Activated CD4-positive, alpha-beta T cell treated with anti-CD3 and anti-CD28 coated beads for 24 hours (primary cell): ENCODE measurements around the gene ATG16L1.

Experiments
- DNase-seq, 2 donors: peaks; one replicate each; pipeline ENCODE4 v3.0.0-alpha.2; 2020; ENCODE audit warnings: low read depth in 2 of 2

The ATG16L1 gene

DNA sequence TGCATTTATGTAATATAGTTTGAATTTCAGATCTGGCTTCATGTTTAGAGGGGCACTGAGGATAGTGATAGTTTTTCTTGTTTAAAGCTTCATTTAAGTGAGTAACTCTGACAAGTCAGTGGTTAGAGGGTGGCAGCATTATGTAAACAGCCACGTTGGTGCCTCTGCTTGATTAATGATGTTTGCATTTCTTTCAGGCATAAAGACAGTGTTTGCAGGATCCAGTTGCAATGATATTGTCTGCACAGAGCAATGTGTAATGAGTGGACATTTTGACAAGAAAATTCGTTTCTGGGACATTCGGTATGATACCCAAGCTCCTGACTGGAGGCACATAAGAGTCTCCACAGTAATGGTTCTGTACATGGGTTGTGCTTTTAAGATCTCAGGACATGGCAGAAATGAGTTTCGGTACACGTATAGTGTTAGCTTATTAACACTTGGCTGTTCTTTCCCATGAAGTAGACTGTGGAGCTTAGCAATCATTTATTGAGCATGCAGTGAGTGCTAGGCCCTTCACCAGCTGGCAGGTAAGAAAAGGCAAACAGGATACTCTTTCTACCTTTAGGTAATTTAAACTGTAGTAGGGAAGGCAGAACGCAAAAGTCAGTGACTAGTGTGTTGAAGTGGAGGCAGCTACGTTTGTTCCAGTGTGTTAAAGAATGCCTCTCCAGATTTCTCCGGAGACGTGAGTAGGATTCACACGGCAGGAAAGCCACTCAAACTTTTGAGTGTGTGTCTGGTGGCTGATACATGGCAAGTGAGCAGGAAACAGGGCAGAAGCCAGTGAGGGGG is 38.8 kb downstream of the ATG16L1 start:
- no peak for DNase-seq

DNA sequence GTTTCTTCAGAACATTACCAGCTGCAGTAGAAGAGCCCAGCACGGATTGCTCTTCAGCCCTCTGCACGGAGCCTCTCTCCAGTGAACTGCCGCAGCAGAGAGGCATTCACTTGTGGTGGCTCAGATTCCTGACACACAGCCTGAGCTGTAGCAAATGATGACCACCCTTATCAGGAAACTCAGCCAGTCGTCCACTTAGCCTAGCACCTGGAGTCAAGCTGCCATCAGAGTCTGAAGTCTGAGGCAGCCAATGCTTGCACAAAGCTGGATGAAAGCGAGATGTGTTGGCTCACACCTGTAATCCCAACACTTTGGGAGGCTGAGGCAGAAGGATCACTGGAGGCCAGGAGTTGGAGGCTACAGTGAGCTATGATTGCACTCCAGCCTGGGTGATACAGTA is 44.4 kb downstream of the ATG16L1 start:
- DNase-seq, result no peak

DNA sequence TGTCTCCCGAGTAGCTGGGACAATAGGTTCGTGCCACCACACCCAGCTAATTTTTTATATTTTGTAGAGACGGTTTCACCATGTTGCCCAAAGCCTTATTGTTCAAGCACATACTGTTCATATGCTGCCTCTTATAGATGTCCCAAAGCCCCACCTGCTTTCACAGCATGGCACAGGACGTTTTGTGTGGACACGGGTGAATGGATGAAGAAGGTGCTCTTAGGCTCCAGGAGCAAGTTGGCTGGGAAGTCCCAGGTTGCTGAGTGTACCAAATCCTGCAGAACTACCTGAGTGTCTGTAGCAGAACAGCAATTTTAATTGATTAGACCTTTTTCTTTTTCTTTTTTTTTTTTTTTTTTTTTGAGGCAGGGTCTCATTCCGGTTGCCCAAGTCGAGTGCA is 45.6 kb downstream of the ATG16L1 start:
- no peak for DNase-seq

DNA sequence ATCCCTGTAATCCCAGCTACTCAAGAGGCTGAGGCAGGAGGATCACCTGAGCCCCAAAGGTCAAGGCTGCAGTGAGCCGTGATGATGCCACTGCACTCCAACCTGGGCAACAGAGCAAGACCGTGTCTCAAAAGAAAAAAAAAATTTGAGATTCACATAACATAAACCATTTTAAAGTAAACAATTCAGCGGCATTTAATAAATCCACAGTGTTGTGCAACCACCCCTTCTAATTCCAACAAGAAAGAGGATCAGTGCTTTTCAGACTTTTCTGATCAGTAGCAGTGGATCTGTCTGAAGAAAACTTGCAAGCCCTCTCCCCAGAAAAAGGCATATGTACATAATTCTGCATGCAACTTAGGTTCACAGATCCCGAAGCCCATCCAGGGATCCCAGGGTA is 48.9 kb downstream of the ATG16L1 start:
- no peak for DNase-seq

DNA sequence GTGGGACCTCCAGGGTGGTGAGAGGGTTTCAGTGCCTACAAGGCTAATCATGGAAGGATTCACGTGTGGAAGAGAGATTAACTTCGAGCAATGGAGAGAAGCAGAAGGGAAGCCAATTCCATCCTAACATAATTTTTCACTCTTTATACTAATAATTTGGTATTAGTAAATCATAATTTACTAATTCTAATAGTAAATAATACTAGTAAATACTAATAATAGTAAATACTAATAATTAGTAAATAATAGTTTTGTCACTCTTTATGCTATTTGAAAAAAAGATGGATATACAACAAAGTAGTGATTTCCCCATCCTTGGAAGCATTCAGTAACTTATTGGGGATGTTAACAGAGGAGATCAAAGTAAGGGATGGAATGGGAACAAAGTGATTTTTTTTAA is 49.8 kb downstream of the ATG16L1 start:
- DNase-seq, result no peak

DNA sequence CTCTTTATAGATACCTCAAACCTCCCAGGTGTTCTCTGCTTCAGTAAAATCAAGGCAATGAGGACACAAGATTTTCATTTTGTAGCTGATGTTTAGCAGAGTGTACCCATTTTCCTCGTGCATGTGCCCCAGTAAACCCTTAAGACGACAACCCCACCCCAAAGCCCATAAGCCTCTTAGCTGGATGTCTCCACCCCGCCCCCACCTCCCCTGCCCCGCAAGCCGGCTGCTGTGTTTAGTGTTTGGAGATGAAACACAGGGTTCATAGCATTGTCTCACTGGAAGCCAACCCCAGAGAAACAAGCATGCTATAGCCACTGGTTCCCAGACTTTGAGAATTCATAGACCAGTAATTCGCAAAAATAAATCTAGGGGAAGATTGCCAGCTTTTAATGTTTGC is 50.3 kb downstream of the ATG16L1 start:
- no peak for DNase-seq

DNA sequence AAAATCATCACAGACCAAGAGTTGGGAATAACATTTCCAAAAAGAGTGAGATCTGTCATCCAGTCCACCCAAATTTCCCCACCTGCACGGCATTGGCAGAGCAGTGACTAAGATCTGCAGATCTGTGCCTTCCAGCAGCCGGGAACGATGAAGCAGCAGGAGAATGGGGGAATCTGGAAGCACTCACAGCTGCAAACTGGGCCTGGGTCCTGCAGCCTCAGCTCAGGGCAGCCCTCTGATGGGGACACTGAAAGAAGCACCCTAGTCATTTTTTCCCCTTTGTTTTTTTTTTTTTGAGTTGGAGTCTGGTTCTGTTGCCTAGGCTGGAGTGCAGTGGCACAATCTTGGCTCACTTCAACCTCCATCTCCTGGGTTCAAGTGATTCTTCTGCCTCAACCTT is 51.8 kb downstream of the ATG16L1 start:
- no peak for DNase-seq

DNA sequence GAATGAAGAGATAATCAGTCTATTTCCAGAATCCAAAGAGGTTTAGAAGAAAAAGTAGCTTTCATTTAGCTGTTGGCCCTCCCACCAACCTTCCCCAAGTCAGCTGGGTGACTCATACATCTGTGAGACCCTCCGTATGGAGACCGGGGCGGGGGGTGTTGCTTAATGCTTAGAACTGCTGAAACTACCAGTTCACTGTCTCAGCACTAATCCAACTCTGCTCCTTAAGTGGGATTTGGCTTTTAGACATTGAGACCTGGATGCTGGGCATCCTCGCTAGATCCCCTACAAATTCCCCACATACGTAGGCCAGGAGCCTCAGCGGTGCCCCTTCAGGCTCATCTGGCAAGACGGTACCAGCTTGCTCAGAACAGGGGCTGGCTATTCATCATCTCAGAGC is 56.1 kb downstream of the ATG16L1 start, which contains the start of gene SAG:
Gene SAG, plus strand, starts transcription at position 252 of the 400 bp plus-strand sequence. CDS start 1,374 bp downstream, outside the sequence.
- DNase-seq, result no peak

DNA sequence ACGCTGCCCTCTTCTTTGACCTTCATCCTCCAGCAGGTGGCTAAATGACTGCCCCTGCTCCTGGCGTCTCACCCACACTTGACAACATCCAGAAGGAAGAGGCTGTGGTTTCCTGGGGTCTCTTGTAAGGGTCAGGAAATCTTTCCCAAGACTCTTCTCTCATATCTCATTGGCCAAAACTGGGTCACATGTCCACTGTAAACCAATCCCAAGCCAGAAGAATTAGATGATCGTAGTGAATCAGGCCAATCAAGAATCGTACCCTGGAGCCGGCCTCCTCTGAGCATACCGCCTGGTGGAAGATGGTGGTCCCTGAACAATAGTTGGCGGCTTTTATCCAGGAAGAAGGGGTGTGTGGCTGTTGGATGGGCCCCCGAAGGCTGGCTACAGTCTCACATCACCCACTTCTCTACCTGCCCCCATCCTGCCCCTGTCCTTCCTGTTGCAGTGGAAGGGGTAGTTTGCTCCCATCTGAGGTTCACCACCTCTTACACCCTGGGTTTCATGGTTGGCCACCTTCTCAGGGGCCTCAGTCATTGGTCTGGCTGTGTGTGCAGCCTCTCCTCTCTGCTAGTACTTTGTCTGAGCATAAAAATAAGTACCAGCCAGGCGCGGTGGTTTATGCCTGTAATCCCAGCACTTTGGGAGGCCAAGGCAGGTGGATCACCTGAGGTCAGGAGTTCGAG is 59.9 kb downstream of the ATG16L1 start:
- DNase-seq, result no peak

DNA sequence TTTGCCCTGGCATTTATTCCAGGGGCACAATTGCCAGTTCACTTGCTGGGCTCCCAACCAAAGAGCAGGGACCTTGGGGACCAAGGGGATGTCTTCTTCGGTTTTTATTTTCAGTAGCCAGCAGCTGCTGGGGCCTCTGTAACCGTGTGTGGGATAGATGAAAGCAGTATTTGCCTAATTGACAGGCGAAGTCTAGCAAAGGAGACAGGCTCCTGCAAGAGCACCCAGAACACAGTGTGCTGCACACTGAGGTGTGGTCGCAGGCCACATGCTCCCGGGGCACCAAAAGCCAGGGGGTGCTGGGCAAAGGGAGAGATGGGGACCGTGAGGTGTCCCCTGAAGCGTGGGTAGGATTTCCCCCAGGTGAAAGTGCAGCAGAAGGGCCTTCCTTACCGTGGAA is 61.4 kb downstream of the ATG16L1 start:
- no peak for DNase-seq

DNA sequence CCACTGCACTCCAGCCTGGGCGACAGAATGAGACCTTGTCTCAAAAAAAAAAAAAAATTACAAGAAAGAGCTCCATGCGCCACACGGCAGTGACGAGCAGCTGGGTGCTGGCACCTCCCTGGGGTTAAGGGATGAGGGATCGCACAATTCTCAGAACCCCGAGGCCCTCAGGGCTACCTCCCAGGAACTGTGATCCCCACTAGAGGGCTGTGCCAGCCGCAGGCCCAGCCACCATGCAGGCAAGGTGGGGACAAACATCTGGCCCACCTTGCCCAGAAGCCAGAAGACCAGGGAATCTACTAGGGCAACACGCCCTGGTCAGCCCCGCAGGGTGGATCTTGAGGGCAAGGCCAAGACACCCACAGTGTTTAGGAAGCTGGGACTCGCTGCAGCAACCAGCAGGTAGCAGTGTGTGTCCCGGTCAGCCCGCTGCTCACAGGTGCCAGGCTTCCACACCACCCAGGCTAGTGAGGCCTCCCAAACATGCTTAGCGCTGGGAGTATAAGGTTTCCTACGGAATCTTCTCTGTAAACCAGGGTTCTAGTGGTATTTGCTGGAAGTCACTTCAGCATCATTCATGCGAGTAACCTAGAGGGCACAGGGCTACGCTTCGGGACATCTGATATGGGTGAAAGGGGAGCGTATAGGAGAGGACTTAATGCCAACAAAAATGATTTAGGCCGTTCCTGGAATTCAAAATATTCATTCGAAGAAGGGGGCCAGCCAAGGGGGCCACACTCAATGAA is 62.9 kb downstream of the ATG16L1 start:
- DNase-seq, result no peak

DNA sequence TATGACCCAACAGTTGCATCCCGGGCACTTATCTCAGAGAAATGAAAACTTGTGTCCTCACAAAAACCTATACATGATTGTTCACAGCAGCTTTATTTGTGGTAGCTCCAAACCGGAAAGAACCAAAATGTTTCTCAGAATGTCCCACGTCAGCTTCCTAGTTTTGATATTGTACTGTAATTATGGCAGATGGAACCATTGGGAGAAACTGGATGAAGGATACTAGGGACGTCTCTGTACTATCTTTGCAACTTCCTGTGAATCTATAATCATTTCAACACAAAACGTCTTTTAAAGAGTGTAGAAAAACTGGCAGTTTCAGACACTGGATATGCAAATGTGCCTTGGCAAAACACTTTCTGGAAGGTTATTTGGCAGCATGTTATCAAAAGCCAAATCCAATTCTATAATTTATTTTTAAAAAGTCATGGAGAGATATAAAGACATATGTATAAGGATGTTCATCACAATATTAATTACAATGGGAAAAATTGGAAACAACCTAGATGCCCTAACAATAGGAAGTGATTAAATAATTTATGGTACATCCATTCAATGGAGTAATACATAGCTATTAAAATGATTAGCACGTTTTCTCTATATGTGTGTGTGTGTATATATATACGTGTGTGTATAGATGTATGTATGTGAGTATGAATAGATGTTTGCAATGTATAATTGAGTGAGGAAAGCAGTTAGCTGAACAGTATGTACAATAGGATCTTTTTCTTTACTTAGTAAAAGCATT is 65.9 kb downstream of the ATG16L1 start:
- no peak for DNase-seq

DNA sequence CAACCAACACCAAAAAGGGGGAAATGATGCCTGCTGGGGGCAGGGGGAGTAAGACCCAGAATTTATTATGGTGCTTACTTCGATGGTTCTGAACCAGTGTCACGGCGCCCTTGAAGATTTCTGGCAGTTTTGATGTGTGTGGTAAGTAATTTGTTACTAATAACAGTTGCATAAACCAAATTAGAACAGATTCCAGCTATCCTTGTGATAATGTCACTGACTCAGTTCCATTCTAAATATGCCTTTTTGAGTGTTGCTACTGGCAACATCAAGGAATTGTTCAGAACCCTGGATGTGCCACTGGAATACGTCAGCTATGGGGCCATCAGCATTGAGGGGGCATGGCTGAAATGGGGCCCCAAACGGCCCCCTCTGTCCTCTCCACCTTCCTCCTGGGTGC is 67.8 kb downstream of the ATG16L1 start:
- no peak for DNase-seq

DNA sequence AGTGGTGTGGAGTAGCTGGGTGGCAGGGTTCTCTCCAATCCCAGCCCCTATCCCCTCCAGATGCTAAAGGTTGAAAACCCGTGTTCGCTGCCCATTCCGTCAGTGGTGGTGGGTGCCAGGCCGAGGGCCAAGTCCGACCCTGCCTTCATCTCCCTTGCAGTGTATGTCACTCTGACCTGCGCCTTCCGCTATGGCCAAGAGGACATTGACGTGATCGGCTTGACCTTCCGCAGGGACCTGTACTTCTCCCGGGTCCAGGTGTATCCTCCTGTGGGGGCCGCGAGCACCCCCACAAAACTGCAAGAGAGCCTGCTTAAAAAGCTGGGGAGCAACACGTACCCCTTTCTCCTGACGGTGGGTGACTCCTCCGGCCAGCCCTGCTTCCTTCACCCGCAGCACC is 69.0 kb downstream of the ATG16L1 start:
- no peak for DNase-seq

DNA sequence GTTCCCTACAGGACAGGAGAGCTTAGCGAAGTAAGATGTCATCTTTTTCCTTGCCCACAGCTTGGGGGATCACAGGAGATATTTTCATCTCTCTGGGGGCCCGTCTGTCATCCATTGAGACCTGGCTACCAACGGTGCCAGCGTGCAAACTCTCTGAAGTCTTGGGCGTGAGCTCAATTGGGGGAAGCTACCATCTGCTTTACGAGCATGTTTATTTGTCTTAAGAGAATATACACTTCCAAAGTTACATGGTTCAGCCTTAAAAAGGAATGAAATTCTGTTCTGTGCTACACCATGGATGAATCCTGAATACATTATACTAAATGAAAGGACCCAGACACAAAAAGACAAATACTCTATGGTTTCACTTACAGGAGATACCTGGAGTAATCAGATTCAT is 69.7 kb downstream of the ATG16L1 start:
- no peak for DNase-seq

DNA sequence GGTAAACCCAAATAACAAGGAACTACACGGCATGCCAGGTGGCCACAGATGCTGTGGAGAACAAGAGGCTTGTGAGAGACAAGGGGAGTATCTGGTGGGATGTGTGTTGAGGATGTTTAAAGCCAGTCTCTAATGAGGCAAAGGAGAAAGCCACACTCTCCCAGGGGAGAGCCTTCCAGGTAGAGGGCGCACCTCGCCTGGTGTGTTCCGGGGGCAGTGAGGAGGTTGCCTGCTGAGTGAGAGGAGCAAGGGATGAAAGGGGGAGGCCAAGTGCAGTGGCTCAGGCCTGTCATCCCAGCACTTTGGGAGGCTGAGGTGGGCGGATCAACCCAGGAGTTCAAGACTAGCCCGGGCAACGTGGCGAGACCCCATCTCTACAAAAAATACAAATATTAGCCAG is 72.4 kb downstream of the ATG16L1 start:
- no peak for DNase-seq

DNA sequence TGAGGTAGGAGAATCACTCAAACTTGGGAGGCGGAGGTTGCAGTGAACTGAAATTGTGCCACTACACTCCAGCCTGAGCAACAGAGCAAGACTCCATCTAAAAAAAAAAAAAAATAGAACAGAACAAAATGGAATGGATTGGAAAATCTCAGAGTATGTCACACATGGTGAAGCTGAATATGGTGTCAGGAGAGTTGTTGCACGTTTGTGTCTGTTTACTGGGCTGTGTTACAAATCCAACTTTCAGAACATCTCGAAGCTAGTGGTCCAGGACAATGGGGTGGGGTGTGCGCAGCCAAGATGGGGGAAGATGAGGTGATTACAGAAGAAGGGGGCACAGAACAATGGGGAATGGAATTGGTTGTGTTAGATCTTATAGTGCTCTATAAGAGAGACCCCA is 73.8 kb downstream of the ATG16L1 start:
- no peak for DNase-seq

DNA sequence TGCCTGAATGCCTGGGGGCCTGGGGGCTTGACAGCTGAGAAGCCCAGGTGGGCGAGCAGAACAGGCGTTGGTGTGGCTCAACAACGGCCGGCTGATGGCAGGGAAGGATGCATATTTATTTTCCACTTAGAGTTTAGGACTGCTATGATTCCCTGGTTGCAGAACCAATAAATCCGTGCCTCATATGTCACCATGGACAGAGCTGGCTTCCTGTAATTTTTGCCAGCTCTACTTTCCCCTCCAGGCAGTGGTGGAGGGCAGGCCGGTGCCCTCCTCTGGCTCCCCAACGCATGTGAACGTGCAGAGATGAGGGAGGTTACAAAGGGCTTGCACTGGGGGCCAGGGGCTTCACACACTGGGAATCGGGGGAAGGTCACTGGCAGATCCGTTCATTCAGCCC is 74.3 kb downstream of the ATG16L1 start:
- no peak for DNase-seq

DNA sequence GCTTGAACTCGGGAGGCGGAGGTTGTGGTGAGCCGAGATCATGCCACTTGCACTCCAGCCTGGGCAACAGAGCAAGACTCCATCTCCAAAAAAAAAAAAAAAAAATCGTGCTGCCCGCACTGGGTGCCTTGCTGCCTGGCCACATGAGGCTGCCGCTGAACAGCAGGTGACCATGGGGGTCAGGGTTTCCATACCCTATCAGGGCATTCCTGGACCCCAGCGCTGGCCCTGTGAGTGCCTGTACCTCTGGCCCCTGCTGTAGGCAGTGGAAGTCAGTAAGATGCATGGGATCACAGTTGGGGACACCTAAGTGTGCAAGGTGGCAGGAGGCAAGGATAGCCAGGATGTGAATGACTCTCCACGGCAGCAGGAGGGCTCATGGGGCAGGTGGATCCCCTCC is 75.0 kb downstream of the ATG16L1 start:
- no peak for DNase-seq

DNA sequence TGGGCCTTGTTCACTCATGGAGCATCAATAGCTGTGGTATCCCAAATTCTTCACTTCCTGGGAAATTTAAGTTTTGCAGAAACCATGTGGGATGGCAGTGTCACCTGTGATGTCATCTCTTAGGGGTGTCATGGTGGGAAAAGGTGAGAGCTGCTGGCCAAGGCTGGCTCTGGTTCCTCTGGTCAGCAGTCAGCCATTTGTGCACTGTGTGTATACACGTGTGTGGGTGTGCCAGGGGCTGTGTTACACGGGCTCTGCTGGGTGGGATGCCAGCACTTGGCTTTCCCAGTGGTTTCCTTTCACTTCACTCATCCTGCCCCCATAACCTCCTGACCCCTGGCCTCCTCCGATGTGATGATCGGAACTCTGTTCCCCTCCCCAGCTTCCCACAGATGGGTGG is 77.4 kb downstream of the ATG16L1 start:
- no peak for DNase-seq

DNA sequence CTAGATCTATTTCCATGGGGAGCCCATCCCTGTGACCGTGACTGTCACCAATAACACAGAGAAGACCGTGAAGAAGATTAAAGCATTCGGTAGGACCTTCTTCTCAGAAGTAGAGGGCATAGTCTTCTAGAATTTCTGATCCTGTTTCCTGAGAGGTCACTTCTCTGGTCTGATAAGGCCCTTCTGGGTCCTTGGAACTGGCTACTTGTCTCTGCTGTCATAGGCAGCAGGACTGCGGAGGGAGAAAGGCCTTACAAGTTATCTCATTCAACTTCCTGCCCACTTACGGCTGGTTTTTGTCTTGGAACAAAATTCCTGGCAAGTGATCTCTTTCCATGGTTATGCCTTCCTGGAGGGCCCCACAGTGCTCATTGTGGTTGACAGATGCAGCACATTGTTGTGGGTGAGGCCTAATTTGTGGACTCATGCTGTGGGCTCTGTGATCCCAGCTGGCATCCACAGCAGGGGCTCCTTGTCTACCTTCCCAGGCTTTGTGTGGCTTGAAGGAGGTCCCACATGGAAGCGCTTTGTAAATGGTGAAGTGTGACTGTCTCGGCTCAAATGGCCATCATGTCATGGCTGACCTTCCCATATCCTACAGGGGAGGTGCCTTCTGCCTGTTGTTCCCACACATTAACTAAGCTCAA is 78.1 kb downstream of the ATG16L1 start:
- no peak for DNase-seq

DNA sequence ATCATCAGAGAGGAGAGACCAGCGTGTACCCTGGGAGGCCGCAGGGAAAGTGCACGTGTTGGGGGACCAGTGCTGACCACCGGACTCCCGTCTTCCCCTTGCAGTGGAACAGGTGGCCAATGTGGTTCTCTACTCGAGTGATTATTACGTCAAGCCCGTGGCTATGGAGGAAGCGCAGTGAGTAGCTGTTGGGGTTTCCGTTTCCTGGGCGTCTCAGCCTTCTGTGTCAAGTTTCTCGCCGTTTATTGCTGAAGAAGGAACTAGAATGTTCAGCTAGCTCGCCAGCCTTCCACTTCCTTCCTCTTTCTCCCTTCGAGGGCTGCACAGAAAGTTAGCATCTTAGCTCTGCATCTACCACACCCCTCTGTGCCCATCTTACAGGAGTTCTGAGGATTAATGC is 80.1 kb downstream of the ATG16L1 start:
- DNase-seq, result peak; percentile 28 to 35
